ENCODE measurements around the gene C5orf47.

C5orf47 gene
- total RNA-seq: 0 to 0.17 (median 0) reads per million in 3 donors

- Histone ChIP-seq H3K9me3 (ENCODE audit: control insufficient read depth, low read length) (no peaks in the 10 kb centered on the region), H3K27ac (ENCODE audit: insufficient read depth, low read length, poor library complexity, severe bottlenecking) (no peak within 1 kb of the TSS), H3K4me3 (ENCODE audit: insufficient read depth, low read depth, low read length, poor library complexity, severe bottlenecking) (no peak within 1 kb of the TSS), H3K4me1 (ENCODE audit: control insufficient read depth, insufficient read depth, low read length, poor library complexity, severe bottlenecking) (no peaks in the 10 kb centered on the region), H3K36me3 (ENCODE audit: control insufficient read depth, insufficient read depth, low read length) (no peaks in the 10 kb centered on the region), H3K27me3 (replicated peaks; ENCODE audit: control insufficient read depth, insufficient read depth, low read length, poor library complexity, severe bottlenecking) (no peaks in the 10 kb centered on the region)
- DNase-seq: no peak
These were observed at the start of gene C5orf47 for GRCh38 chr5:173988554-173989431. Gene C5orf47, plus strand, starts transcription at chr5:173989170. Its CDS starts 94 bp downstream, at chr5:173989264.

GRCh38 chr5:173940269-173940668, 48.7 kb upstream of the C5orf47 start:
- H3K27me3 ChIP-seq (replicated peaks; ENCODE audit: control insufficient read depth, insufficient read depth, low read length, poor library complexity, severe bottlenecking): no peaks in the 10 kb centered on the region
- H3K4me3 ChIP-seq (ENCODE audit: insufficient read depth, low read depth, low read length, poor library complexity, severe bottlenecking): no peak overlapping the region
- H3K36me3 ChIP-seq (ENCODE audit: control insufficient read depth, insufficient read depth, low read length): peaks cover 10% of the 10 kb centered on the region
- no peaks in the 10 kb centered on the region for H3K9me3 ChIP-seq (ENCODE audit: control insufficient read depth, low read length)
- H3K4me1 ChIP-seq (ENCODE audit: control insufficient read depth, insufficient read depth, low read length, poor library complexity, severe bottlenecking): no peaks in the 10 kb centered on the region
- DNase-seq: no peak
- no peak overlapping the region for H3K27ac ChIP-seq (ENCODE audit: insufficient read depth, low read length, poor library complexity, severe bottlenecking)

- Histone ChIP-seq H3K36me3 (ENCODE audit: control insufficient read depth, insufficient read depth, low read length) (peaks cover 17% of the 10 kb centered on the region), H3K27me3 (replicated peaks; ENCODE audit: control insufficient read depth, insufficient read depth, low read length, poor library complexity, severe bottlenecking) (no peaks in the 10 kb centered on the region), H3K4me1 (ENCODE audit: control insufficient read depth, insufficient read depth, low read length, poor library complexity, severe bottlenecking) (no peaks in the 10 kb centered on the region), H3K4me3 (ENCODE audit: insufficient read depth, low read depth, low read length, poor library complexity, severe bottlenecking) (no peak overlapping the region), H3K9me3 (ENCODE audit: control insufficient read depth, low read length) (no peaks in the 10 kb centered on the region), H3K27ac (ENCODE audit: insufficient read depth, low read length, poor library complexity, severe bottlenecking) (no peak overlapping the region)
- DNase-seq: no peak
These were observed 47.9 kb upstream of the C5orf47 start for GRCh38 chr5:173941102-173941501.

- Histone ChIP-seq H3K27ac (ENCODE audit: insufficient read depth, low read length, poor library complexity, severe bottlenecking) (no peak overlapping the region), H3K27me3 (replicated peaks; ENCODE audit: control insufficient read depth, insufficient read depth, low read length, poor library complexity, severe bottlenecking) (no peaks in the 10 kb centered on the region), H3K4me1 (ENCODE audit: control insufficient read depth, insufficient read depth, low read length, poor library complexity, severe bottlenecking) (no peaks in the 10 kb centered on the region), H3K9me3 (ENCODE audit: control insufficient read depth, low read length) (no peaks in the 10 kb centered on the region), H3K4me3 (ENCODE audit: insufficient read depth, low read depth, low read length, poor library complexity, severe bottlenecking) (no peak overlapping the region), H3K36me3 (ENCODE audit: control insufficient read depth, insufficient read depth, low read length) (peaks cover 20% of the 10 kb centered on the region)
- no peak for DNase-seq
These were observed 47.1 kb upstream of the C5orf47 start for GRCh38 chr5:173941758-173942401.

- Histone ChIP-seq H3K27me3 (replicated peaks; ENCODE audit: control insufficient read depth, insufficient read depth, low read length, poor library complexity, severe bottlenecking) (no peaks in the 10 kb centered on the region), H3K27ac (ENCODE audit: insufficient read depth, low read length, poor library complexity, severe bottlenecking) (no peak overlapping the region), H3K9me3 (ENCODE audit: control insufficient read depth, low read length) (no peaks in the 10 kb centered on the region), H3K36me3 (ENCODE audit: control insufficient read depth, insufficient read depth, low read length) (peaks cover 27% of the 10 kb centered on the region), H3K4me3 (ENCODE audit: insufficient read depth, low read depth, low read length, poor library complexity, severe bottlenecking) (no peak overlapping the region), H3K4me1 (ENCODE audit: control insufficient read depth, insufficient read depth, low read length, poor library complexity, severe bottlenecking) (no peaks in the 10 kb centered on the region)
- DNase-seq: no peak
These were observed 44.5 kb upstream of the C5orf47 start for GRCh38 chr5:173944511-173944910.

- H3K27me3 ChIP-seq (replicated peaks; ENCODE audit: control insufficient read depth, insufficient read depth, low read length, poor library complexity, severe bottlenecking): no peaks in the 10 kb centered on the region
- H3K4me1 ChIP-seq (ENCODE audit: control insufficient read depth, insufficient read depth, low read length, poor library complexity, severe bottlenecking): no peaks in the 10 kb centered on the region
- no peak for DNase-seq
- H3K27ac ChIP-seq (ENCODE audit: insufficient read depth, low read length, poor library complexity, severe bottlenecking): no peak overlapping the region
- no peak overlapping the region for H3K4me3 ChIP-seq (ENCODE audit: insufficient read depth, low read depth, low read length, poor library complexity, severe bottlenecking)
- H3K9me3 ChIP-seq (ENCODE audit: control insufficient read depth, low read length): no peaks in the 10 kb centered on the region
- peaks cover 32% of the 10 kb centered on the region for H3K36me3 ChIP-seq (ENCODE audit: control insufficient read depth, insufficient read depth, low read length)
These were observed 43.8 kb upstream of the C5orf47 start for GRCh38 chr5:173945160-173945559.

GRCh38 chr5:173946323-173946722, 42.6 kb upstream of the C5orf47 start:
- H3K36me3 ChIP-seq (ENCODE audit: control insufficient read depth, insufficient read depth, low read length): peaks cover 39% of the 10 kb centered on the region
- H3K4me1 ChIP-seq (ENCODE audit: control insufficient read depth, insufficient read depth, low read length, poor library complexity, severe bottlenecking): no peaks in the 10 kb centered on the region
- no peak overlapping the region for H3K27ac ChIP-seq (ENCODE audit: insufficient read depth, low read length, poor library complexity, severe bottlenecking)
- no peak for DNase-seq
- no peaks in the 10 kb centered on the region for H3K9me3 ChIP-seq (ENCODE audit: control insufficient read depth, low read length)
- H3K27me3 ChIP-seq (replicated peaks; ENCODE audit: control insufficient read depth, insufficient read depth, low read length, poor library complexity, severe bottlenecking): no peaks in the 10 kb centered on the region
- H3K4me3 ChIP-seq (ENCODE audit: insufficient read depth, low read depth, low read length, poor library complexity, severe bottlenecking): no peak overlapping the region

- DNase-seq: no peak
- H3K9me3 ChIP-seq (ENCODE audit: control insufficient read depth, low read length): no peaks in the 10 kb centered on the region
- H3K27ac ChIP-seq (ENCODE audit: insufficient read depth, low read length, poor library complexity, severe bottlenecking): no peak overlapping the region
- H3K4me3 ChIP-seq (ENCODE audit: insufficient read depth, low read depth, low read length, poor library complexity, severe bottlenecking): no peak overlapping the region
- H3K4me1 ChIP-seq (ENCODE audit: control insufficient read depth, insufficient read depth, low read length, poor library complexity, severe bottlenecking): no peaks in the 10 kb centered on the region
- no peaks in the 10 kb centered on the region for H3K27me3 ChIP-seq (replicated peaks; ENCODE audit: control insufficient read depth, insufficient read depth, low read length, poor library complexity, severe bottlenecking)
- H3K36me3 ChIP-seq (ENCODE audit: control insufficient read depth, insufficient read depth, low read length): peaks cover 64% of the 10 kb centered on the region
These were observed 38.1 kb upstream of the C5orf47 start for GRCh38 chr5:173950829-173951228.

- Histone ChIP-seq H3K9me3 (ENCODE audit: control insufficient read depth, low read length) (no peaks in the 10 kb centered on the region), H3K4me3 (ENCODE audit: insufficient read depth, low read depth, low read length, poor library complexity, severe bottlenecking) (no peak overlapping the region), H3K27ac (ENCODE audit: insufficient read depth, low read length, poor library complexity, severe bottlenecking) (no peak overlapping the region), H3K27me3 (replicated peaks; ENCODE audit: control insufficient read depth, insufficient read depth, low read length, poor library complexity, severe bottlenecking) (no peaks in the 10 kb centered on the region), H3K36me3 (ENCODE audit: control insufficient read depth, insufficient read depth, low read length) (peaks cover 62% of the 10 kb centered on the region), H3K4me1 (ENCODE audit: control insufficient read depth, insufficient read depth, low read length, poor library complexity, severe bottlenecking) (no peaks in the 10 kb centered on the region)
- no peak for DNase-seq
These were observed 35.4 kb upstream of the C5orf47 start for GRCh38 chr5:173953528-173954090.

Measured in effector memory CD4-positive, alpha-beta T cell (primary cell).